BLaER1 treated with 17β-estradiol and CSF1 and Interleukin-3, amounts not matched to agents 10 nM and 100 nM (cell line): ENCODE results near the gene RNF11.
A peak's percentile ranks its signal among the peaks of the same experiment; 100 is the strongest.

Experiments used
- H3K27ac ChIP-seq, 11 experiments: shearing (Covaris generic); formaldehyde crosslinking; 2 replicates each; pipeline ENCODE4 v1.8.1; 2022
- H3K27me3 ChIP-seq, 11 experiments: shearing (Covaris generic); formaldehyde crosslinking; 2 replicates each; pipeline ENCODE4 v1.8.1; 2022
- H3K36me3 ChIP-seq, 11 experiments: shearing (Covaris generic); formaldehyde crosslinking; 2 replicates each; pipeline ENCODE4 v1.8.1; 2022
- H3K4me1 ChIP-seq, 10 experiments: shearing (Covaris generic); formaldehyde crosslinking; 2 replicates each; pipeline ENCODE4 v1.8.1; 2022
- H3K4me2 ChIP-seq, 11 experiments: shearing (Covaris generic); formaldehyde crosslinking; 2 replicates each; pipeline ENCODE4 v1.8.1; 2022
- H3K4me3 ChIP-seq, 10 experiments: shearing (Covaris generic); formaldehyde crosslinking; 2 replicates each; pipeline ENCODE4 v1.8.1; 2022
- H3K9ac ChIP-seq, 11 experiments: shearing (Covaris generic); formaldehyde crosslinking; 2 replicates each; pipeline ENCODE4 v1.8.1; 2022
- H3K9me3 ChIP-seq, 11 experiments: shearing (Covaris generic); formaldehyde crosslinking; replicated peaks in 1 of 11; 2 replicates each; pipeline ENCODE4 v1.8.1; 2022
- H4K20me1 ChIP-seq, 11 experiments: shearing (Covaris generic); formaldehyde crosslinking; 2 replicates each; pipeline ENCODE4 v1.8.1; 2022
- Cebpa-rat ChIP-seq, 11 experiments: shearing (Covaris generic); IDR thresholded peaks; 2 replicates each; pipeline ENCODE4 v1.8.1; 2022

RNF11 gene

GRCh38 chr1:51293898-51294515 lies 57.9 kb downstream of the RNF11 start:
- no peak for TF ChIP-seq Cebpa-rat (IDR thresholded peaks at IDR 0.05)

GRCh38 chr1:51294566-51295184 lies 58.6 kb downstream of the RNF11 start:
- H3K4me2 ChIP-seq: peak overlapping the region; percentile 24 to 63 (median 53); a peak in 21 of 22 replicates
- H3K27me3 ChIP-seq: no peaks in the 10 kb centered on the region
- 0 out of 22 replicates have a peak, but pooled peaks cover 0 to 4% (median 0%) of the 10 kb centered on the region in 11 experiments for H3K36me3 ChIP-seq
- no peak overlapping the region for H3K4me3 ChIP-seq
- H3K4me1 ChIP-seq: peaks cover 17 to 36% (median 28%) of the 10 kb centered on the region in 10 experiments
- peak overlapping the region in 2 of 11 experiments; percentile 12 to 19; a peak in 1 of 22 replicates for H3K9ac ChIP-seq
- H3K27ac ChIP-seq: peak overlapping the region in 2 of 11 experiments; percentile 5 to 43; a peak in 4 of 22 replicates
- H4K20me1 ChIP-seq: no peaks in the 10 kb centered on the region
- peaks cover 0 to 18% (median 14%) of the 10 kb centered on the region in 11 experiments; a peak in 17 of 22 replicates for H3K9me3 ChIP-seq
- TF ChIP-seq Cebpa-rat (IDR thresholded peaks at IDR 0.05): no peak

More at GRCh38 chr1:51293898-51294515, 57.9 kb downstream of the RNF11 start:
- Histone ChIP-seq H3K9ac (no peak overlapping the region), H3K4me2 (peak overlapping the region in 4 of 11 experiments; percentile 53 to 63 (median 58); a peak in 4 of 22 replicates), H4K20me1 (no peaks in the 10 kb centered on the region), H3K4me3 (no peak overlapping the region), H3K27me3 (no peaks in the 10 kb centered on the region), H3K9me3 (peaks cover 0 to 11% (median 8%) of the 10 kb centered on the region in 11 experiments; a peak in 17 of 22 replicates), H3K4me1 (peaks cover 17 to 36% (median 28%) of the 10 kb centered on the region in 10 experiments), H3K36me3 (0 out of 22 replicates have a peak, but pooled peaks cover 0 to 2% (median 0%) of the 10 kb centered on the region in 11 experiments), H3K27ac (peak overlapping the region in 2 of 11 experiments; percentile 5 to 43; a peak in 2 of 22 replicates)

- Histone ChIP-seq H3K4me3 (no peak overlapping the region), H3K4me2 (peak overlapping the region in 9 of 11 experiments; percentile 78 to 88 (median 82); a peak in 10 of 22 replicates), H3K36me3 (0 out of 22 replicates have a peak, but pooled peaks cover 0 to 4% (median 0%) of the 10 kb centered on the region in 11 experiments), H3K27ac (peak overlapping the region in 6 of 11 experiments; percentile 67 to 77 (median 72); a peak in 7 of 22 replicates), H4K20me1 (no peaks in the 10 kb centered on the region), H3K9ac (peak overlapping the region in 3 of 11 experiments; percentile 74 to 77 (median 75); a peak in 2 of 22 replicates), H3K27me3 (no peaks in the 10 kb centered on the region), H3K4me1 (peaks cover 21 to 39% (median 28%) of the 10 kb centered on the region in 10 experiments), H3K9me3 (peaks cover 0 to 21% (median 15%) of the 10 kb centered on the region in 11 experiments; a peak in 17 of 22 replicates)
- TF ChIP-seq Cebpa-rat (IDR thresholded peaks at IDR 0.05): no peak
These were observed 59.9 kb downstream of the RNF11 start for GRCh38 chr1:51295926-51296325.

GRCh38 chr1:51296383-51297357 lies 60.6 kb downstream of the RNF11 start:
- H3K4me3 ChIP-seq: peak overlapping the region; percentile 46 to 67 (median 54)
- H3K36me3 ChIP-seq: 0 out of 22 replicates have a peak, but pooled peaks cover 0 to 4% (median 0%) of the 10 kb centered on the region in 11 experiments
- no peaks in the 10 kb centered on the region for H3K27me3 ChIP-seq
- peak overlapping the region; percentile 51 to 77 (median 75); a peak in 21 of 22 replicates for H3K9ac ChIP-seq
- H4K20me1 ChIP-seq: no peaks in the 10 kb centered on the region
- peak overlapping the region; percentile 27 to 80 (median 70); a peak in 21 of 22 replicates for H3K27ac ChIP-seq
- peaks cover 27 to 47% (median 34%) of the 10 kb centered on the region in 10 experiments for H3K4me1 ChIP-seq
- no peak for TF ChIP-seq Cebpa-rat (IDR thresholded peaks at IDR 0.05)
- peaks cover 0 to 21% (median 15%) of the 10 kb centered on the region in 11 experiments; a peak in 17 of 22 replicates for H3K9me3 ChIP-seq
- H3K4me2 ChIP-seq: peak overlapping the region; percentile 78 to 88 (median 82)

- H3K4me1 ChIP-seq: peaks cover 29 to 48% (median 34%) of the 10 kb centered on the region in 10 experiments
- TF ChIP-seq Cebpa-rat (IDR thresholded peaks at IDR 0.05): no peak
- H4K20me1 ChIP-seq: no peaks in the 10 kb centered on the region
- H3K36me3 ChIP-seq: 0 out of 22 replicates have a peak, but pooled peaks cover 0 to 4% (median 0%) of the 10 kb centered on the region in 11 experiments
- peak overlapping the region; percentile 51 to 77 (median 75); a peak in 20 of 22 replicates for H3K9ac ChIP-seq
- no peaks in the 10 kb centered on the region for H3K27me3 ChIP-seq
- H3K4me2 ChIP-seq: peak overlapping the region; percentile 78 to 88 (median 82)
- H3K9me3 ChIP-seq: peaks cover 0 to 21% (median 15%) of the 10 kb centered on the region in 11 experiments; a peak in 17 of 22 replicates
- peak overlapping the region; percentile 46 to 67 (median 54) for H3K4me3 ChIP-seq
- peak overlapping the region in 10 of 11 experiments; percentile 27 to 80 (median 72); a peak in 19 of 22 replicates for H3K27ac ChIP-seq
These were observed 61.6 kb downstream of the RNF11 start for GRCh38 chr1:51297401-51298321.

GRCh38 chr1:51298322-51298705 lies 62.2 kb downstream of the RNF11 start:
- Histone ChIP-seq H3K9ac (no peak overlapping the region), H3K9me3 (peaks cover 0 to 21% (median 15%) of the 10 kb centered on the region in 11 experiments; a peak in 17 of 22 replicates), H3K4me2 (no peak overlapping the region), H3K4me3 (no peak overlapping the region), H3K4me1 (peaks cover 29 to 51% (median 36%) of the 10 kb centered on the region in 10 experiments), H3K27ac (no peak overlapping the region), H3K27me3 (no peaks in the 10 kb centered on the region), H4K20me1 (no peaks in the 10 kb centered on the region), H3K36me3 (0 out of 22 replicates have a peak, but pooled peaks cover 0 to 4% (median 0%) of the 10 kb centered on the region in 11 experiments)
- TF ChIP-seq Cebpa-rat (IDR thresholded peaks at IDR 0.05): no peak

GRCh38 chr1:51299185-51299885 lies 63.3 kb downstream of the RNF11 start:
- no peak overlapping the region for H3K27ac ChIP-seq
- peaks cover 0 to 21% (median 15%) of the 10 kb centered on the region in 11 experiments; a peak in 17 of 22 replicates for H3K9me3 ChIP-seq
- peaks cover 31 to 57% (median 44%) of the 10 kb centered on the region in 10 experiments for H3K4me1 ChIP-seq
- no peak overlapping the region for H3K9ac ChIP-seq
- H3K36me3 ChIP-seq: 0 out of 22 replicates have a peak, but pooled peaks cover 0 to 4% (median 0%) of the 10 kb centered on the region in 11 experiments
- H4K20me1 ChIP-seq: no peaks in the 10 kb centered on the region
- H3K4me3 ChIP-seq: no peak overlapping the region
- no peaks in the 10 kb centered on the region for H3K27me3 ChIP-seq
- no peak overlapping the region for H3K4me2 ChIP-seq
- no peak for TF ChIP-seq Cebpa-rat (IDR thresholded peaks at IDR 0.05)
